Breast epithelium (tissue), 3 donors: Measurements from ENCODE around the gene YJEFN3.

ENCODE experiments used
- POLR2AphosphoS5 ChIP-seq, 3 donors: sonication (generic); formaldehyde crosslinking; IDR thresholded peaks; one replicate each; pipeline ENCODE4 v1.6.1; 2017; ENCODE audit warnings: antibody characterized with exemption in 3 of 3
- TF ChIP-seq, protein P1 (sequence below), 3 donors: fragments of 450-650 bp; IDR thresholded peaks; one replicate each; pipeline ENCODE4 v1.5.1; 2016 to 2017; ENCODE audit warnings: antibody characterized with exemption in 3 of 3, mild to moderate bottlenecking in 3 of 3, moderate library complexity in 3 of 3

DNA sequence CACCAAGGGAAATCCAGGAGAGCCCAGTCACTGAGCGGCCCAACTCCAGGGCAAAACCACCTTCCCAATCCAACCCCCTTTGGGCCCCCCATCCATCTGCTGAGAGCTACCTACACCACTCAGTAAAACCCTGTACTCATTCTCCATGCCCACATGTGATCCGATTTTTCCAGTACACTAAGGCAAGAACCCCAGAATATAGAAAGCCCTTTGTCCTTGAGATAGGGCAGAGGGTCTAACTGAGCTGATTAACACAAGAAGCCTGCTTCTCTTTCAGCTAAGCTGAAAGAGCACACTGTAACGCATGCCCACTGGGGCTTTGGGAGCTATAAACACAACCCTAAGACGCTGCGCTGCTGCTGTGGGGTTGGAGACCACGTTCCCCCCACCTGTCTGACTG lies 53.8 kb downstream of the YJEFN3 start:
- TF ChIP-seq, protein P1, sequence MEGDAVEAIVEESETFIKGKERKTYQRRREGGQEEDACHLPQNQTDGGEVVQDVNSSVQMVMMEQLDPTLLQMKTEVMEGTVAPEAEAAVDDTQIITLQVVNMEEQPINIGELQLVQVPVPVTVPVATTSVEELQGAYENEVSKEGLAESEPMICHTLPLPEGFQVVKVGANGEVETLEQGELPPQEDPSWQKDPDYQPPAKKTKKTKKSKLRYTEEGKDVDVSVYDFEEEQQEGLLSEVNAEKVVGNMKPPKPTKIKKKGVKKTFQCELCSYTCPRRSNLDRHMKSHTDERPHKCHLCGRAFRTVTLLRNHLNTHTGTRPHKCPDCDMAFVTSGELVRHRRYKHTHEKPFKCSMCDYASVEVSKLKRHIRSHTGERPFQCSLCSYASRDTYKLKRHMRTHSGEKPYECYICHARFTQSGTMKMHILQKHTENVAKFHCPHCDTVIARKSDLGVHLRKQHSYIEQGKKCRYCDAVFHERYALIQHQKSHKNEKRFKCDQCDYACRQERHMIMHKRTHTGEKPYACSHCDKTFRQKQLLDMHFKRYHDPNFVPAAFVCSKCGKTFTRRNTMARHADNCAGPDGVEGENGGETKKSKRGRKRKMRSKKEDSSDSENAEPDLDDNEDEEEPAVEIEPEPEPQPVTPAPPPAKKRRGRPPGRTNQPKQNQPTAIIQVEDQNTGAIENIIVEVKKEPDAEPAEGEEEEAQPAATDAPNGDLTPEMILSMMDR (IDR thresholded peaks at IDR 0.05): no peak
- no peak for TF ChIP-seq POLR2AphosphoS5 (IDR thresholded peaks at IDR 0.05)
